GM12878 (cell line): ENCODE data around the gene TMPRSS11B.

Experiments
- DPF2 ChIP-seq: fragments of 450-650 bp; IDR thresholded peaks from 2 replicates; pipeline ENCODE4 v1.6.1; 2017; ENCODE audit warnings: mild to moderate bottlenecking
- EP300 ChIP-seq, 2 experiments: fragments of 150-350 bp in 1 of 2; IDR thresholded peaks; 2 replicates each; pipeline ENCODE4 v1.6.1; 2011 to 2012; ENCODE audit warnings: low read depth in 2 of 2, low read length in 2 of 2, borderline replicate concordance in 1 of 2, improper control_type of control experiment in 1 of 2, inconsistent platforms in 1 of 2; ENCODE audit not compliant: control insufficient read depth in 1 of 2
- EZH2 ChIP-seq: IDR thresholded peaks from 2 replicates; pipeline ENCODE4 v1.6.1; 2012; ENCODE audit warnings: low read depth, mild to moderate bottlenecking, control low read depth, inconsistent platforms, low read length, borderline replicate concordance; ENCODE audit not compliant: control insufficient read depth
- IKZF1 ChIP-seq: fragments of 450-650 bp; conservative IDR thresholded peaks from 2 replicates; pipeline ENCODE4 v1.6.1; 2017; ENCODE audit warnings: antibody characterized with exemption, mild to moderate bottlenecking
- POLR2A ChIP-seq: IDR thresholded peaks from 2 replicates; pipeline ENCODE4 v1.6.1; 2011; ENCODE audit warnings: low read depth, mild to moderate bottlenecking, low read length
- RAD21 ChIP-seq: IDR thresholded peaks from 2 replicates; pipeline ENCODE4 v1.6.1; 2011; ENCODE audit warnings: mild to moderate bottlenecking, low read depth, low read length, moderate library complexity; ENCODE audit not compliant: insufficient read depth
- RFX5 ChIP-seq: IDR thresholded peaks from 2 replicates; pipeline ENCODE4 v1.6.1; 2011; ENCODE audit warnings: low read depth, low read length, improper control_type of control experiment
- TAF1 ChIP-seq: IDR thresholded peaks from 2 replicates; pipeline ENCODE4 v1.6.1; 2011; ENCODE audit warnings: mild to moderate bottlenecking, low read depth, low read length, borderline replicate concordance
- TF ChIP-seq, protein P1 (sequence below): IDR thresholded peaks from 2 replicates; pipeline ENCODE4 v1.6.1; 2012; ENCODE audit warnings: low read depth, low read length, improper control_type of control experiment
- TF ChIP-seq, protein P2 (sequence below): fragments of 450-650 bp; IDR thresholded peaks from 2 replicates; pipeline ENCODE4 v1.6.1; 2017; ENCODE audit warnings: mild to moderate bottlenecking
- TF ChIP-seq, protein P3 (sequence below), 3 experiments: IDR thresholded peaks in 2 of 3; conservative IDR thresholded peaks in 1 of 3; 2 replicates each; pipeline ENCODE4 v1.5.1; 2011; ENCODE audit warnings: low read depth in 3 of 3, low read length in 3 of 3, mild to moderate bottlenecking in 3 of 3, control low read depth in 2 of 3, moderate library complexity in 2 of 3, inconsistent platforms in 1 of 3, mixed read lengths in 1 of 3; ENCODE audit not compliant: control insufficient read depth in 2 of 3, insufficient read depth in 1 of 3; ENCODE audit errors: extremely low read depth in 1 of 3
- TF ChIP-seq, protein P4 (sequence below): IDR thresholded peaks from 2 replicates; pipeline ENCODE4 v1.6.1; 2011; ENCODE audit warnings: low read depth, low read length, improper control_type of control experiment, borderline replicate concordance

DNA sequence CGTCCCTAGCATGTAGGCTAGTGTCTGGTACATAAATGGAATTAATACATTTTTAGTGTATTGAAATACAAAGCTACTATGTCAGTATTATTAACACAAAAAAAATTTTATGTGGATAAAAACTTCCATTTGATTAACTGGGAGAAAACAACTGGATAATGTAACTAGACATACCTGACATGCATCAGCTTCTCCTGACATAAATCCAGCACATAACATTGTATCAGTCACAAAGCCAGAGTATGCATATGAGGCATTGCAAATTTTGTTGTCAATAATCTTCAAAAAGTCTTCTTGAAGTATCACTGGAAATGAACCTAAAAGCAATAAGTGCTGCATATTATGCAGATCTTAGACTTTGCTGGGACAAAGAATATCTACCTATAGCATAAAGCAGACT, 16.9 kb downstream of the TMPRSS11B start:
- TF ChIP-seq, protein P1, sequence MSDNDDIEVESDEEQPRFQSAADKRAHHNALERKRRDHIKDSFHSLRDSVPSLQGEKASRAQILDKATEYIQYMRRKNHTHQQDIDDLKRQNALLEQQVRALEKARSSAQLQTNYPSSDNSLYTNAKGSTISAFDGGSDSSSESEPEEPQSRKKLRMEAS: no peak
- TF ChIP-seq EZH2: no peak
- TF ChIP-seq DPF2: no peak
- no peak for TF ChIP-seq IKZF1
- TF ChIP-seq, protein P2, sequence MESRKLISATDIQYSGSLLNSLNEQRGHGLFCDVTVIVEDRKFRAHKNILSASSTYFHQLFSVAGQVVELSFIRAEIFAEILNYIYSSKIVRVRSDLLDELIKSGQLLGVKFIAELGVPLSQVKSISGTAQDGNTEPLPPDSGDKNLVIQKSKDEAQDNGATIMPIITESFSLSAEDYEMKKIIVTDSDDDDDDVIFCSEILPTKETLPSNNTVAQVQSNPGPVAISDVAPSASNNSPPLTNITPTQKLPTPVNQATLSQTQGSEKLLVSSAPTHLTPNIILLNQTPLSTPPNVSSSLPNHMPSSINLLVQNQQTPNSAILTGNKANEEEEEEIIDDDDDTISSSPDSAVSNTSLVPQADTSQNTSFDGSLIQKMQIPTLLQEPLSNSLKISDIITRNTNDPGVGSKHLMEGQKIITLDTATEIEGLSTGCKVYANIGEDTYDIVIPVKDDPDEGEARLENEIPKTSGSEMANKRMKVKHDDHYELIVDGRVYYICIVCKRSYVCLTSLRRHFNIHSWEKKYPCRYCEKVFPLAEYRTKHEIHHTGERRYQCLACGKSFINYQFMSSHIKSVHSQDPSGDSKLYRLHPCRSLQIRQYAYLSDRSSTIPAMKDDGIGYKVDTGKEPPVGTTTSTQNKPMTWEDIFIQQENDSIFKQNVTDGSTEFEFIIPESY: no peak
- no peak for TF ChIP-seq RAD21
- no peak for TF ChIP-seq RFX5
- TF ChIP-seq, protein P3, sequence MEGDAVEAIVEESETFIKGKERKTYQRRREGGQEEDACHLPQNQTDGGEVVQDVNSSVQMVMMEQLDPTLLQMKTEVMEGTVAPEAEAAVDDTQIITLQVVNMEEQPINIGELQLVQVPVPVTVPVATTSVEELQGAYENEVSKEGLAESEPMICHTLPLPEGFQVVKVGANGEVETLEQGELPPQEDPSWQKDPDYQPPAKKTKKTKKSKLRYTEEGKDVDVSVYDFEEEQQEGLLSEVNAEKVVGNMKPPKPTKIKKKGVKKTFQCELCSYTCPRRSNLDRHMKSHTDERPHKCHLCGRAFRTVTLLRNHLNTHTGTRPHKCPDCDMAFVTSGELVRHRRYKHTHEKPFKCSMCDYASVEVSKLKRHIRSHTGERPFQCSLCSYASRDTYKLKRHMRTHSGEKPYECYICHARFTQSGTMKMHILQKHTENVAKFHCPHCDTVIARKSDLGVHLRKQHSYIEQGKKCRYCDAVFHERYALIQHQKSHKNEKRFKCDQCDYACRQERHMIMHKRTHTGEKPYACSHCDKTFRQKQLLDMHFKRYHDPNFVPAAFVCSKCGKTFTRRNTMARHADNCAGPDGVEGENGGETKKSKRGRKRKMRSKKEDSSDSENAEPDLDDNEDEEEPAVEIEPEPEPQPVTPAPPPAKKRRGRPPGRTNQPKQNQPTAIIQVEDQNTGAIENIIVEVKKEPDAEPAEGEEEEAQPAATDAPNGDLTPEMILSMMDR (IDR thresholded peaks at IDR 0.05 in 2 of 3, conservative IDR thresholded peaks at IDR 0.05 in 1 of 3; ENCODE audit: control insufficient read depth in 2 of 3, extremely low read depth in 1 of 3, insufficient read depth in 1 of 3, low read depth in 3 of 3, low read length in 3 of 3): no peak
- TF ChIP-seq POLR2A: no peak
- TF ChIP-seq, protein P4, sequence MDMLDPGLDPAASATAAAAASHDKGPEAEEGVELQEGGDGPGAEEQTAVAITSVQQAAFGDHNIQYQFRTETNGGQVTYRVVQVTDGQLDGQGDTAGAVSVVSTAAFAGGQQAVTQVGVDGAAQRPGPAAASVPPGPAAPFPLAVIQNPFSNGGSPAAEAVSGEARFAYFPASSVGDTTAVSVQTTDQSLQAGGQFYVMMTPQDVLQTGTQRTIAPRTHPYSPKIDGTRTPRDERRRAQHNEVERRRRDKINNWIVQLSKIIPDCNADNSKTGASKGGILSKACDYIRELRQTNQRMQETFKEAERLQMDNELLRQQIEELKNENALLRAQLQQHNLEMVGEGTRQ: no peak
- TF ChIP-seq TAF1: no peak
- no peak for TF ChIP-seq EP300 (IDR thresholded peaks at IDR 0.05; ENCODE audit: borderline replicate concordance in 1 of 2, control insufficient read depth in 1 of 2, low read depth in 2 of 2, low read length in 2 of 2)
